Measurements from ENCODE around the gene LRIG1. TPM values are rescaled to one million over a fixed set of nuclear protein-coding genes. Genes with fewer than 3 reads are reported as not detected.

LRIG1 gene
- total and polyA plus RNA-seq, 7 donors, result 9.8 to 119 (median 41.1) TPM

DNA sequence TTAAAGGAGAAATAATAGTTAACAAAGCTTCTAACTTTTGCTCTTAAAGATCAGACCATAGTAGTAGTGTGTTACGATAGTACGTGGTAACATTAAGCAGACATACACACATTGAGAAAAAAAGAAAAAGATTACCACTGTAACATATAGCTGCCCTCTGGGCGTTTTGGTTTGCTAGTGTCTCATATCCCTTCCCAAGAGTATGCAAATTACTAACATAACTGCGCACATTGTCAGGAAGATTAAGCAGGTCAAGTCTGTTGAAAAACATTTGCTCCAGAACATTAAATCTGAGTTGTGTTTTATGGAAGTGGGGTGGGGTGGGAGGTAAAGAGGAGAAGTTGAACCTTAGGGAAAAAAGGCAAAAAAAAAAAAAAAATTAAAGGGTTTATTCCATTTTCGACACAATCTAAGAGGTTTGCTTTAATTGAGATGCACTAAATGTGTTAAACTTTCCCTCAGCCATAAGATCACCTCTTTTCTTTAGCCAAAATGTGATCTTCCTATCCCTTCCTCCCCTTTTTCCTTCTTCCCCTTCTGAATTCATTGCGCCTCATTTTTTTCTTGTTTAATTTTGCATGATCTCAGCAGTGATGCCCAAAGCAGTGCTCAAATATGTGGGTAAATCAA is 1.5 kb upstream of the LRIG1 start:
- DNase-seq (no peak), ATAC-seq (no peak)
- no peaks in the 10 kb centered on the region for H3K36me3 ChIP-seq (ENCODE audit: insufficient read depth in 1 of 2, low read depth in 1 of 2)
- TF ChIP-seq, protein P1, sequence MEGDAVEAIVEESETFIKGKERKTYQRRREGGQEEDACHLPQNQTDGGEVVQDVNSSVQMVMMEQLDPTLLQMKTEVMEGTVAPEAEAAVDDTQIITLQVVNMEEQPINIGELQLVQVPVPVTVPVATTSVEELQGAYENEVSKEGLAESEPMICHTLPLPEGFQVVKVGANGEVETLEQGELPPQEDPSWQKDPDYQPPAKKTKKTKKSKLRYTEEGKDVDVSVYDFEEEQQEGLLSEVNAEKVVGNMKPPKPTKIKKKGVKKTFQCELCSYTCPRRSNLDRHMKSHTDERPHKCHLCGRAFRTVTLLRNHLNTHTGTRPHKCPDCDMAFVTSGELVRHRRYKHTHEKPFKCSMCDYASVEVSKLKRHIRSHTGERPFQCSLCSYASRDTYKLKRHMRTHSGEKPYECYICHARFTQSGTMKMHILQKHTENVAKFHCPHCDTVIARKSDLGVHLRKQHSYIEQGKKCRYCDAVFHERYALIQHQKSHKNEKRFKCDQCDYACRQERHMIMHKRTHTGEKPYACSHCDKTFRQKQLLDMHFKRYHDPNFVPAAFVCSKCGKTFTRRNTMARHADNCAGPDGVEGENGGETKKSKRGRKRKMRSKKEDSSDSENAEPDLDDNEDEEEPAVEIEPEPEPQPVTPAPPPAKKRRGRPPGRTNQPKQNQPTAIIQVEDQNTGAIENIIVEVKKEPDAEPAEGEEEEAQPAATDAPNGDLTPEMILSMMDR (IDR thresholded peaks at IDR 0.05), result no peak
- H3K27me3 ChIP-seq (ENCODE audit: insufficient read depth in 3 of 3, low read length in 2 of 3), result no peaks in the 10 kb centered on the region
- no peaks in the 10 kb centered on the region for H3K9me3 ChIP-seq
- intact Hi-C loops (cut with DNase I), result loop anchor here (5.0 to 10.0 kb wide), 4 partner anchors 112 to 315 kb away; no protein-coding TSS in a partner anchor
- no peak overlapping the region for H3K27ac ChIP-seq
- WGBS, 3 donors, result 85 to 88% (median 86%) methylated on average over 6 of the region's 6 CpGs
- peaks cover 11% of the 10 kb centered on the region for H3K4me1 ChIP-seq
- H3K4me3 ChIP-seq, result no peak overlapping the region

DNA sequence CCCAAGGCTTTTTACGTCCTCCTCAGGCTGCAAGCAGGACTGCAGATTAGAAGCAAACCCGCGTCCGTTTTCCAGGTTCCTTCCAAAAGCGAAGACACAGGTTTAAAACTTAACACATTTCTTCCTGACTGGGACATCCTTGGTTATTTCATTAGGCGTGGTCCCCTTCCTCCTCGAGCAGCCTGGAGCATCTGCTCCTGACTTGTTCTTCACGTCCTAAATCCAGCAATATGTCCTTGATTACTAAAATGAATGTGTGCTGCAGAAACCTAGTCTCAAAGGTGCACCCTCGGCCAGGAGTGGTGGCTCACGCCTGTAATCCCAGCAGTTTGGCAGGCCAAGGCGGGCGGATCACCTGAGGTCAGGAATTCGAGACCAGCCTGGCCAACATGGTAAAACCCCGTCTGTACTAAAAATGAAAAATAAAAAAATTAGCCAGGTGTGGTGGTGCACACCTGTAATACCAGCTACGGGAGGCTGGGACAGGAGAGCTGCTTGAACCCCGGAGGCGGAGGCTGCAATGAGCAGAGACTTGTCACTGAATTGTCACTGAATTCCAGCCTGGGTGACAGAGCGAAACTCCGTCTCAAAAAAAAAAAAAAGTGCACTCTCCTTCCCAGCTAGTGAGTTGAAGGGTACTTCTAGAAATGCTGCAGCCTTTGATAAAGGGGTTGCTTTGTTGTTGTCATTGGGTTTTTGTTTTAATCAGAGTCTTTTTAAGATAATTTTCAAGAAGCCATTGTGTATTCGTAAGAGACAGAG is 842 bp upstream of the LRIG1 start:
- DNase-seq (no peak), ATAC-seq (no peak)
- 23 to 26% (median 25%) methylated on average over 20 of the region's 20 CpGs for WGBS, 3 donors
- Histone ChIP-seq H3K4me1 (peaks cover 16% of the 10 kb centered on the region), H3K27ac (peak overlapping the region; percentile 62), H3K36me3 (ENCODE audit: insufficient read depth in 1 of 2, low read depth in 1 of 2) (no peaks in the 10 kb centered on the region), H3K9me3 (no peaks in the 10 kb centered on the region), H3K27me3 (ENCODE audit: insufficient read depth in 3 of 3, low read length in 2 of 3) (no peaks in the 10 kb centered on the region), H3K4me3 (peak overlapping the region; percentile 97)
- TF ChIP-seq, protein P1 (IDR thresholded peaks at IDR 0.05), result no peak
- intact Hi-C loops (cut with DNase I), result loop anchor here (5.0 to 10.0 kb wide), 4 partner anchors 113 to 316 kb away; no protein-coding TSS in a partner anchor

DNA sequence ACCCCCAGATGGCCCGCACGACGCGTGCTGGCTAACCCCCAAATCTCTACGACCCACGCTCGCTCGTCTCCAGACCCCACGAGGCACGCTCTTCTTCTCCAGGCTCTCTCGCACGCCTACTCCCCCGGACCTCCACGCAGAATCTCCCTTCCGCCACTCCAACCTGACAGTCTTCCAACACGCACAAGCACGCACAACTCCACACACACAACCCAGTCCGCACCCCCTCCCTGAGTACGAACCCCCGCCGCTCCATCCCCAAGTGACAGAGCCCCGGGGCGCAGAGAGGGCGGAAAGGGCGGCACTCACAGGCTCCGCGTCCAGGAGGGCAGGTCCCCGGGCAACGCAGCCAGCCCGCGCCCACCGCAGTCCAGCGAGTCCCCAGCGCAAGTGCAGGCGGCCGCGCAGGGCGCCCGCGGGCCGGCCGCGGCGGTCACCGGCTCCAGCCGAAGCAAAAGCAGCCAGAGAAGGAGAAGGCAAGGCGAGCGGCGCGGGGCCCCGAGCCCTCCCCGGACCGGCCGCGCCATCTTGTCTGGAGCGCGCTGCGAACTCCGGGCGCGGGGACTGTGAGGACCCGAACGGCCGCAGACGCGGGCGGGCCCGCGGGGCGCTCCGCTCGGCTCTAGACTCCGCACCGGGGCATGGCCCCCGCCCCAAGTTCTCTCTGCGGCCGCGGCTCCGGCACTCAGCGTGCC is 794 bp downstream of the LRIG1 start:
- H3K27me3 ChIP-seq (ENCODE audit: insufficient read depth in 3 of 3, low read length in 2 of 3), result no peaks in the 10 kb centered on the region
- peak overlapping the region; percentile 95 for H3K27ac ChIP-seq
- peak; percentile 54 to 68 for DNase-seq
- H3K4me3 ChIP-seq, result peak overlapping the region; percentile 97
- ATAC-seq, result peak; percentile 2 to 37 (median 12)
- H3K36me3 ChIP-seq (ENCODE audit: insufficient read depth in 1 of 2, low read depth in 1 of 2), result no peaks in the 10 kb centered on the region
- WGBS, 3 donors, result 0% methylated on average over 30 to 80 of the region's 80 CpGs
- H3K4me1 ChIP-seq, result peaks cover 30% of the 10 kb centered on the region
- intact Hi-C loops (cut with DNase I), result loop anchor here (2.0 to 10.0 kb wide), 7 partner anchors 47 to 317 kb away; no protein-coding TSS in a partner anchor
- H3K9me3 ChIP-seq, result no peaks in the 10 kb centered on the region
- TF ChIP-seq, protein P1 (IDR thresholded peaks at IDR 0.05), result no peak

DNA sequence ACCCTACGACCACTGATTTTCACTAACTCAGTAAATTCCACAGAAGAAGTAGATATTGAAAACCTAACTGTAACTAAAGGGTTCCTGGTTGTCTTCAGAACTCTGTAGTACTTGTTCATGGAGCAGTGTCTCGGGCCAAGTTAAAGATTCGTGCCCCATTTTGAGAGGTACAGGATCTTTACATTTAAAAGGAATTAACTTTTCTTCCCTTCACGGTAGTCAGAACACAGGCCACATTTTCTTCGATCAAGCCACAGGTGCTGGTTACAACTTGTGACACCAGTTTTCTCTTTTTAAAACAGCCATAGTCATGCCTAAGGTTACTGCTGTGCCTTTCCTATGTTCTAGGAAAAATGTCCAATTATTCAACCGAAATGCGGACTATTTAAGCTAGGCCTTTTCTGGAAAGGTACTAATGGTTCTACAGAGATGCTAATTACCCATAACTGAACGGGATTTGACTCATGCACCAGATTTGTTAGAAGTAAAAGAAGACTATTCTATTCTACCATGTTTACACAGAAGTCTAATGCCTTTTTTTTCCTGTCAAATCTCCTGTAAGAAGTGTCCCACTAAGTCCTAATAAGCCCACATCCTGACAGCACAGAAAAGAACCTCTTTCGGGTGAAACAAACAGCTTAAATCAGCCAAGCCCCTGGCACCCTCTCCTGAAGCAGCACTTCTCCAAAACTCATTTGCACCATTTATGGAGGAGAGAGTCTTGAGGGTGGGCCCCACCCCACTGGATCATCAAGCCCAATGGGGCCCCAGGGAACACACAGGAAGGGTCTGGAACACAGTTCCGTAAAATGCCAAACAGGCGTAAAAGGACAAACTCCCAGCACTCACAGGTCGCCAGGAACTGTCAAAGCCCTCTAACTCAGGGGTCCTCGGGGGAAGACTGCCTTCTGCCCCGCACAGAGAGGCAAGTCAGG is 1.9 kb downstream of the LRIG1 start:
- peak; percentile 33 to 56 for DNase-seq
- 9 to 21% (median 12%) methylated on average over 14 of the region's 14 CpGs for WGBS, 3 donors
- no peak for ATAC-seq
- Histone ChIP-seq H3K27me3 (ENCODE audit: insufficient read depth in 3 of 3, low read length in 2 of 3) (no peaks in the 10 kb centered on the region), H3K27ac (peak overlapping the region; percentile 95), H3K9me3 (no peaks in the 10 kb centered on the region), H3K4me1 (peaks cover 40% of the 10 kb centered on the region), H3K4me3 (peak overlapping the region; percentile 97), H3K36me3 (ENCODE audit: insufficient read depth in 1 of 2, low read depth in 1 of 2) (no peaks in the 10 kb centered on the region)
- TF ChIP-seq, protein P1 (IDR thresholded peaks at IDR 0.05), result no peak
- intact Hi-C loops (cut with DNase I), result loop anchor here (2.0 to 5.0 kb wide), 3 partner anchors 46 to 222 kb away; no protein-coding TSS in a partner anchor

All from psoas muscle (tissue), 8 donors.